GM18526 (cell line): ENCODE results near the gene ANKRD33B.

ENCODE experiments used
- POLR2A ChIP-seq: IDR thresholded peaks from 3 replicates; pipeline ENCODE4 v1.6.1; 2011; ENCODE audit not compliant: insufficient read length; ENCODE audit errors: extremely low read depth

Gene ANKRD33B

DNA sequence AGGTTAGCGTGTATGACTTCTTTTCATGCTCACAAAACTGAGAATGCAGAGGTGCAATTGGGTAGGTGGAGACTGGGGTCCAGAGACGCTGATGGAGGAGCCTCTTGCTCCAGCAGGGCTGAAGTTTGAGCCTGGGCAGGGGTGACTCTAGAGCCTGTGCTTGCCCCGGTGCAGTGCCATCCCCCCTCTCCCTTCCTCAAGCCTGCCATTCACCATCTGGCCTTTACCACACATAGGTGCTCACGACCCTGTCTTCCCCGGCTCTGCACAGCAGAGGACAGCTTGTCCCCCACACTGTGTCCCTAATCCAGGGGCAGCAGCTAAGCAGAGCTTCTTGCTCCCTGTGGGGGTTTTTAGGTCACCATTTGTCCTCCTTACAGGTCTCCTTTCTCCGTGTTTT is 110.7 kb downstream of the ANKRD33B start:
- TF ChIP-seq POLR2A: no peak

DNA sequence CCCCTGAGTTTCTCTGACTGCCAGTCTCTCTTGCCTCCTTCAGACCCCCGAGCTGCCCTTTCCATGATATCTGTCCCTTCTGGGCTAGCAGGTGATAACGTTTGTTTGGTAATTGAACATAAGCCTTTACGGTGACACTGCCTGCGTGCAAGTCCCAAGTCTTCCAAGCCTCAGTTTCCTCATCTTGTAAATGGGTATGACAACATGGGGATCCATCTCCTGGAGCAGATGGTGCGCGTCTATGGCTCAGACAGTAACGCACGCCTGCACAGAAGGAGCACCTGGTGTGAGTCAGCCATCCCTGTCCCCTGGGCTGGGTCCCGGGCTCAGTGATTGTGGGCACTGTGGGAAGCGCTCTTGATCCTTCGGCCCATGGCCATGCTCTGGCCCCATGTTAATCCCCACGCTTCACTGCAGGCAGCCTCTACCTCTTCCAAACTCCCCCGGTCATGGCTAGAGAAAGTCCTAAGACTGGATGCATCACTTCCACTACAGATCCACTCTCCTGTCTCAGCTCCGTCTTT is 111.4 kb downstream of the ANKRD33B start:
- no peak for TF ChIP-seq POLR2A

DNA sequence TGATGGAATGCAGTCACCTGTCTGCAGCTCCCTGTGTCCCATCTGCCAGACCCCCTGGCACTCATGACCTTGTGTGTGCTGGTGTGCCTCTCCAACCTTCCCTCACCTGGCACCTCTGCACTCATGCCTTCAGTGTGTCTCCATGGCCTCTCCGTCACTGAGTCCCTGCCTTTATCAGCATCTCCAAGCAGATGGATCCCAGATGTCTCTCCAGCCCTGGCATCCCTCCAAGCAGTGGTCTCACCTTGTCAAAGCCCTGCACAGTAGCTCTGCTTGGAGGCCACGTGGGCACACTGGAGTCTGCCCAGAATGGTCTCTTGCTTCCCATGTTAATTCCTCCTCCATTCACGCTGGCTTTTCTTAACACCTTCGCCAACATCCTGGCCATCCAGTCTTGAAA is 112.4 kb downstream of the ANKRD33B start:
- no peak for TF ChIP-seq POLR2A

DNA sequence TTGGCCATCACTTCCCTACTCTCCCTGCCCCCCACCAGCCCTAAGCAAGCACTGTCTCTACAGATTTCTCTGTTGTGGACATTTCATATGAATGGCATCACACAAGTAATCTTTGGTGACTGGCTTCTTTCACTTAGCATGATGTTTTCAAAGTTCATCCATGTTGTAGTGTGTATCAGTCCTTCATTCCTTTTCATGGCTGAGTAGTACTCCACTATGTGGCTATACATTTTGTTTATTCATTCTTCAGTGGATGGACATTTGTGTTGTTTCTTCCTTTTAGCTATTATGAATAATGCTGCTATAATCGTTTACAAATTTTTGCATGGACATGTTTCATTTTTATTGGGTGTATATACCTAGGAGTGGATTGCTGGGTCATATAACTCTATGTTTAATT is 113.1 kb downstream of the ANKRD33B start:
- no peak for TF ChIP-seq POLR2A

DNA sequence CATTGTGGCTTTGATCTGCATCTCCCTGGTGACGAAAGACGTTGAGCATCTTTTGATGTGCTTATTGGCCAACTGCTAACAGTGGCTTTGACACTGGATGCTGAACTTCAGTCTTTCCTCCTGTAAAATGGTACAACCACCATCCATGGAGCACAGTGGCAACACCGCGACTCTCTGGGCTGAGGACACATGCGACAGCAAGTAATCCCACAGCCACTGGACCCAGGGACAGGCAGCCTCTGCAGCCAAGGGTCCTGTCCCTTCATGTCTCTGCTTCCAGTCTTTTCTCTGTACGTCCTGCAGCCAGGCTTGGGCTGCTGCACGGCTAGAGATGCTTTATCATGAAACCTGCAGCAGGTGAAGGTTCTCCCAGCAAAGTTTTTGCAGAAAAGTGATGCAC is 113.7 kb downstream of the ANKRD33B start:
- TF ChIP-seq POLR2A: no peak

DNA sequence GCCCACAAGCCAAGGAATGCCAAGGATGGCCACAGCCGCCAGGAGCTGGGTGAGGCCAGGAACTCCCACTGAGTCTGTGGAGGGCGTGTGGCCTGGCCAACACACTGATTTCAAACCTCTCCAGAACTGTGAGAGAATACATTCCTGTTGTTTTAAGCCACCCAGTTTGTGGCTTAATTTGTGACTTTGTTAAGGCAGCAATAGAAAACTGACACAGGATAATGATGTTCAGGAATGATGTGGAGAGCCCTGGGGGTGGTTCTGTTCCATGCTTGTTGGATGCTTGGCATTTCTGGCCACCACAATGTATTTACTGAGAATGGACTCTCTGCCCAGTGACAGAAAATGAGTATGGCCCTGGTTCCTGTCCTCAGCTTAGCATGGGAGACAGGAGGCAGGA is 114.4 kb downstream of the ANKRD33B start:
- no peak for TF ChIP-seq POLR2A

DNA sequence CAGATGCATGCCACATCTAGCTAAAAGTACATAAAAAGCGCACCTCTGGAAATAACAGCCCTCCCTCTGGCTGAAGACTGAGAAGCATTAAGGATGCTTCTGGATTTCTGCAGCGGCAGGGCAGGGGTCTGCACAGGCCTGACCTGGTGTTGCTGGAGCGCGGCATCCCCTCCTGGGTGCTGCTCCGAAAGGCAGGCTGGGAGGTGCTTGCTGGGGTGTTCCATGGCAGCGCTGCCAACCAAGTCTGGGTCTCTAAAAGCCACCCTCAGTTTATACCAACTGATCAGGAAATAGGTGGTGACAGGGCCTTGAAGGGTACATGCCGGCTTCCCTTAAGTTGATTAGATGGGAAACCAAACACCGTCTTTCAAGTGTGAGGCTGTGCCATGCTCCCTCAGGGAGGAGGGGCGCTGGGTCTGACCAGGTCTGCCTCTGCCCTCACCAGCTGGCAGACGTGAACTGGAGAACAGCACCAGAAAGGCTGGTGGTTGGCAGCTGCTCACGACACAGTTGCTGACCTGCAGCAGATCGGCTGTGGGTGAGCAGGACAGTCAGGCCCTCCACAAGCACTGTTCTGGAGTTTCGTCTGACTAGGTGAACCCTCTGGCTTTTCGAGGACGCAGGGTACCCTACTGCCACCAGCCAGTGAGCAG is 115.6 kb downstream of the ANKRD33B start:
- TF ChIP-seq POLR2A: no peak

DNA sequence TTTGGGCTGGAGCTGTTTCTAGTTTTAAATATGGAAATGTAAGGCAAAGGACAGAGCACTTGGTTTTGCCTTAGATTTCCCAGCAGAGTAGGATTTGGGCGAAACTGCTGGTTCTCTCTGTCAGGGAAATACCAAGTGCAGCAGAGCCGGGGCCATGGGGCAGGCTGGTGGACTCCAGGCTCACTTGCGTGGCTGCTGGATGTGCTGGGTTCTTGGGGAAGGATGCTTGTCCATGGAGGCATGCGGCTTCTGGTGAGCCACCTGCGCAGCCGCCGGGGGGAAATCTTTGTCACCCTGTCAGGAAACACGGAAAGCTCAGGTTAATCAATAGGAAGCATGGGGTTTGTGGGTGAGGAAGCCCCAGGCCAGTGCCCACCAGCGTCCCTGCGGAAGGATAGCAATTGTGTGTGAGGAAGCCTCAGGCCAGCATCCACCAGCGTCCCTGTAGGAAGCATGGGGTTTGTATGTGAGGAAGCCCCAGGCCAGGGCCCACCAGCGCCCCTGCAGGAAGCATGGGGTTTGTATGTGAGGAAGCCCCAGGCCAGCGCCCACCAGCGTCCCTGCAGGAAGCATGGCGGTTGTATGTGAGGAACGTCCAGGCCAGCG is 117.1 kb downstream of the ANKRD33B start:
- TF ChIP-seq POLR2A: no peak

DNA sequence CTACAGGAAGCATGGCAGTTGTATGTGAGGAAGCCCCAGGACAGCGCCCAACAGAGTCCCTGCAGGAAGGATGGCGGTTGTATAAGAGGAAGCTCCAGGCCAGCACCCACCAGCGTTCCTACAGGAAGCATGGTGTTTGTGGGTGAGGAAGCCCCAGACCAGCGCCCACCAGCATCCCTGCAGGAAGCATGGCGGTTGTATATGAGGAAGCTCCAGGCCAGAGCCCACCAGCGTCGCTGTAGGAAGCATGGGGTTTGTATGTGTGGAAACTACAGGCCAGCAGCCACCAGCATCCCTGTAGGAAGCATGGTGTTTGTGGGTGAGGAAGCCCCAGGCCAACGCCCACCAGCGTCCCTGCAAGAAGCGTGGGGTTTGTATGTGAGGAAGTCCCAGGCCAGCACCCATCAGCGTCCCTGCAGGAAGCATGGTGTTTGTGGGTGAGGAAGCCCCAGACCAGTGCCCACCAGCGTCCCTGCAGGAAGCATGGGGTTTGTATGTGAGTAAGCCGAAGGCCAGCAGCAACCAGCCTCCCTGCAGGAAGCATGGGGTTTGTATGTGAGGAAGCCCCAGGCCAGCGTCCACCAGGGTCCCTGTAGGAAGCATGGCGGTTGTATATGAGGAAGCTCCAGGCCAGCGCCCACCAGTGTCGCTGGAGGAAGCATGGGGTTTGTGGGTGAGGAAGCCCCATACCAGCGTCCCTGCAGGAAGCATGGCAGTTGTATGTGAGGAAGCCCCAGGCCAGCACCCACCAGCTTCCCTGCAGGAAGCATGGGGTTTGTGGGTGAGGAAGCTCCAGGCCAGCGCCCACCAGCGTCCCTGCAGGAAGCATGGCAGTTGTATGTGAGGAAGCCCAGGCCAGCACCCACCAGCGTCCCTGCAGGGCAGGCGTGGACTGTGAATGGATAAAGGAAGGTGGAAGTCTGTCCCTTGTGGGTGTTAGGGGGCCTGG is 118.1 kb downstream of the ANKRD33B start:
- no peak for TF ChIP-seq POLR2A

DNA sequence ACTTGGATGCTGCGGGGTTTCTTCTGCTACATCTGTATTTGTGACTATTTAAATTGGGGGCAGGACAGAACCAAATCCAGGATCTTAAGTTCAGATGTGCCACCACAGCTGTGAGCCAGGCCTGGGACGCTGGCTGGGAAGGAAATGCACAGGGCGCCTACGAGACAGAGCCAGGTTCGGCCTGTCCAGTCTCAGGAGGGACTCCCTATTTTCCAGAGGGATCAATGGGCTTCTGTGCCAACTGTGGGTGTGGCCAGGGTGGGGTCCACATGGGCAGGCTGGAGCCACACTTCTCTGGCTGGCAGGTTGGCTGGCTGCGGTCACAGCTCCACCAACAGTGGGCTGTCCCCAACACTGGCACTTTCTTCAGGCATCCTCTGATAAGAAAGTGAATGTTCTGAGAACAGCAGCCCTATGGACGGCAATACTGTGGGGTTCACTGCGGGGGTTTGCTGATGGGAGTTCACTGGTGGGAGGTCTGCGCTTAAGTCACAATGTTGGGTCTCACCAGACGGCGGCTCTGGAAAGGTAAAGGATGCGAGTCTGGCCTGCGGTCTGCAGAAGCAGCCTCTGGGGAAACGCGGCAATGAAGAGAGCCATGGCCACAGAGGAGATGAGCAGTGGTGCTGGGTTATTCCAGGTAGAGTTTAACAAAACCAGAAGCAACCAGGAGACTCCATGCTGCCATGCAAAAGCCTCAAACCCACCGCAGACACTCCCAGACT is 119.1 kb downstream of the ANKRD33B start:
- no peak for TF ChIP-seq POLR2A

DNA sequence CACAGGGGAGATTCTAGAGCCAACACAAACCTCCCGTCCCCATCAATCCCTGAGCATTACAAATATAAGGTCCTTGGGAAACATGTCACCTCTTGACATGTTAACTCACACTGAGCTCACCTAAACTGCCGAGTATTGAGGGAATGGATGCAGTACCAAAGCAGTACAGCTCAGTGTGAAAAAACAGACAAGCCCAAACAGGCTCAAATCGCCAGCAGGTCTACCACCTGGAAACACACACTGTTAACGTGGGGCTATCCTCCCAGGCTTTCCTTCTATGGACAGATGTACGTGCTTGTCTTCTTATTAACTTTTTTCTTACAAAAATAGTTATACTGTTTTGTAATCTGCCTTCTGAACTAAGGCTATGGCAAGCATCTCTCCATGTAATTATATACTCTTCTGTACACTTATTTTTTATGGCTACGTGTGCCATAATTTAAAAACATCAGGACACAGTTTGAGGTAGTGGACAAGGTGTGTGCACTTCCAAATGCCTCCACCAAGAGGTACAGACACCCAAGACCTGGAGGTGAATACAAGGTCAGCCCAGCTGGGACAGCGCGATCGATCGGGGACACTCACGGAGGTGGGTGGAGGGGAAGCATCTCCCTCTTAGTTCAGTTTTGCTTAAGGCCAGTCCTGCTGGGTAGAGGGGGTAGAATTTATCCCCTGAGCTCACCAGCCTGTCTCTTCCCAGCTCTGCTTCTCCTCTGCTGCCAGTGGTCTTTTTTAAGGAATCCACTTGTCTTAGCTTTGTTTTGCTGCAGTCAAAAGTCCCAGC is 120.6 kb downstream of the ANKRD33B start:
- no peak for TF ChIP-seq POLR2A

DNA sequence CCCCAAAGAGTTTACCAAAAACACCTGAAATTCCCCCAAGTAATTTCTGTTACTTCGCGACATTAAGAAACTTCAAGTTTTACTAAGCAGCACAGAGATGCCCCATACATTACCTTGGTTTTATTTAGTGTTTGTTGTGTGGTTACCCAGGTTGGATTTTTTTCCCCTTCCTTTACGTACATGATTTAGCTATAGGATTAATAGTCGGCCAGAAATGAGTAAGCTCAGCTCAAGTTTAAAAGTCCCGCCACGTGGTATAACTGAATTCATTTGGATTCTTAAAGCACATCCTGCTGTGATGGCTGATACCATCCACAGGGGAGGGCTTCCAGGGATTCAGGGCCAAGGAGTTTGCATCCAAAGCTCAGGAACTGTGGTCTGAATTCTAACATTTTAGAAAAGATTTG is 121.2 kb downstream of the ANKRD33B start:
- TF ChIP-seq POLR2A: no peak

DNA sequence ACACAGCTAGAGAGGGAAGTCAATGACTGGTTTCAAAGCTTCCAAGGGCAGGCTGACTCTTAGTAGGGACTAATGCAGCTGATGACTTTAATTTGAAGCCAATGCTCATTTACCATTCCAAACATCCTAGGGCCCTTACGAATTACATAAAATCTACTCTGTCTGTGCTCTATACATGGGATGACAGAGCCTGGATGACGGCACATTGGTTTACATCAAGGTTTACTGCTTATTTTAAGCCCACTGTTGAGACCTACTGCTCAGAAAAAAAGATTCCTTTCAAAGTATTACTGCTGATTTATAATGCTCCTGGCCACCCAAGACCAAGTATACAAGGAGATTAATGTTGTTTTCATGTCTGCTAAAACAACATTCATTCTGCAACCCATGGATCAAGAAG is 123.0 kb downstream of the ANKRD33B start:
- TF ChIP-seq POLR2A: no peak

DNA sequence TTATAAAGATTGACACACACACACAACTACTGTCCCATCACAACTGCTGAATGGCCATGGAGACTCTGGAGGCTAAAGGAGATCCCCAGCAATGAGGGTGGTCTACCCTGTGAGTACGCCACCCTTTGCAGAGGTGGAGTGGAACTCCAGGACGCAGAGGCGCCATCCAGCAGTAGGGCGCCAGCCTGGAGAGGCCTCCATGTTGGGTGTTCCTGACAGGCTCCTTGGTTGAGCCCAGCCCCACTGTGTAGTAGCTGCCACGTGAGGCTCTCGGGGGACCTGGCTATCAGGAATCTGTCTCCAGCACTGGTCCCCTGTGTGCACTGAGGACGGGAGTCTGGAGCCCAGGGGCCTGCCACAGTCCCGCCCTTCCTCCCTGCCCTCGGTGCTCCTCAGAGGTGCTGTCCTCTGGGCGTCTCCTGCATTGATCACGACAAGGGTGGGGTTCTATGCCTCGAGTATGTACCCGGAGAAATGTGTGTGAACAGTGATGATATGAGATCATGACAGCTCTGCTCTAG is 124.8 kb downstream of the ANKRD33B start:
- no peak for TF ChIP-seq POLR2A
